GM13977 (cell line): ENCODE measurements around the gene HGF.

ENCODE experiments used
- DNase-seq: peaks from one replicate; pipeline ENCODE4 v3.0.0; 2012; ENCODE audit warnings: low spot score
- CTCF ChIP-seq: IDR thresholded peaks from 2 replicates; pipeline ENCODE4 v1.5.1; 2012; ENCODE audit warnings: mild to moderate bottlenecking, control low read depth; ENCODE audit not compliant: insufficient read depth; ENCODE audit errors: extremely low read depth, missing control alignments
- in situ Hi-C: fragments of 300-500 bp; cut with MboI; formaldehyde crosslinking; loops from one replicate; pipeline ENCODE4 v1.12.0; 2022; ENCODE audit warnings: low sequenced_read_pairs, low pct_unique_long_range_greater_than_20kb, mixed read lengths, inconsistent platforms; ENCODE audit not compliant: unreplicated experiment

The HGF gene

GRCh38 chr7:81693894-81694293 lies 76.0 kb downstream of the HGF start:
- TF ChIP-seq CTCF, result no peak
- DNase-seq, result no peak
- in situ Hi-C loops, result no loop called here

DNA sequence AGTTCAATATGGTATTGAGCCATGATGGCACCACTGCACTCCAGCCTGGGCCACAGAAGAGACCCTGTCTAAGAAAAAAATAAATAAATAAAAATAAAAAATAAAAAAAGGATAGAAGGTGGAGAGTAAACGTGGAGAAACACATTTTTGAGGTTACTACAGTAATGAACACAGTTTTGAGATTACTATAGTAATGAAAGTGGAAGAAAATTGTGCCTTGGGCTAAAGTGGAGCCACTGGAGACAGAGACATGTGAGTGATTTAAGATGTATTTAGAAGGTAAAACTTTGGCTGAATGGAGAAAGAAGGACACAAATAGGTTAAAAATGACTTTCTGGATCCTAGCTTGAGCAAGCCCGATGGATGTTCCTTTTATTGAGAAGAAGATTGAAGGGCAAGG lies 76.8 kb downstream of the HGF start:
- in situ Hi-C loops, result no loop called here
- DNase-seq, result no peak
- TF ChIP-seq CTCF, result no peak

- in situ Hi-C loops, result no loop called here
- TF ChIP-seq CTCF, result no peak
- DNase-seq, result no peak
Observed at GRCh38 chr7:81692146-81692905, 77.5 kb downstream of the HGF start.

DNA sequence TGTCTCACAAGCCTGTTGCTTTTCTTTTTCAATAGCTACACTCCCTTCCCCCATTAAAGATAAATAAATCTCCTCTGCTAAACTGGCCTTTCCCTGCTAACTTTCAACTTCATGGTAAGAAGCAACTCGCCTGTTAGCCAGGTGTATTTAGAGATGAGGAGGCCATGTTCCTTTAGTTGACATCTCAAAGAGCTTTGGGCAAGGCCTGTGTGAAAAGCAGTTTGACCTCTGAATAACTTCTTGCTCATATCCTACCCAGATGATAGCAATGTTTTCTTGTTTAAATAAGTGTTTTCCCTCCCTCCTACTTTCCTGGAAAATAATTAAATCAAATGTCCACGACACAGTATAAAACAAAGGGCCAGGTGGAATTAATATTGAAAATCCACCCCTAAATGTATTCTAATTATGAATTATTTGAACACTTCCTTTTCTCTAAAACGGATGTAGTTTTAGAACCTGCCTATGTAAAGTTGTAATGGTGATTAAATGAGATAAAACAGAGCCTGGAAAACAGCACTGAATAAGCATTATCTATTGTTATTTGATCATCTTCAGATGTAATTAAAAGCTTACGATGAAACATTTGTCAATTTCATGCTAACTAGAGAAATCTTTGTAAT lies 78.5 kb downstream of the HGF start:
- no peak for TF ChIP-seq CTCF
- no peak for DNase-seq
- in situ Hi-C loops, result no loop called here

DNA sequence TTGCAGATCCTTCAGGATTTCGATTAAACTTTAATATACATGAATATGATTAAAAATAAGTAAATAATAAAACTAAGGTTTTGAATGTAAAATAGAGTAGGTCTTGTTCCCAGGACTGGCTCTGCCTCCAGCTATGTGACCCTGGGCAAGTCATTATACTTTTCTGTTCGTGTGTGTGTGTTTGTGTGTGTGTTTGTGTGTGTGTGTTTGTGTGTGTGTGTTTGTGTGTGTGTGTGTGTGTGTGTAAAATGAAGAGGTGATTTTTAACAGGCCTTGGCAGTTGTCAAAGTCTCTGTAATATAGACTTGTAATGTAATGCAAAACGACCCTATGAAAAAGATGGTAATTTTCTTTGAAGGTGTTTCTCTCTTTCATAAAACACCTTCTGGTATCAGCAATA lies 79.2 kb downstream of the HGF start:
- TF ChIP-seq CTCF, result no peak
- no peak for DNase-seq
- in situ Hi-C loops, result no loop called here

GRCh38 chr7:81690251-81690650 lies 79.6 kb downstream of the HGF start:
- no peak for TF ChIP-seq CTCF
- in situ Hi-C loops, result no loop called here
- no peak for DNase-seq
